ENCODE measurements around the gene SPANXN2. TPM values are rescaled to one million over a fixed set of nuclear protein-coding genes. Genes with fewer than 3 reads are reported as not detected.

The SPANXN2 gene
- total and polyA plus RNA-seq, 2 of the 4 experiments (the other 2 are of a cell fraction), result not detected

DNA sequence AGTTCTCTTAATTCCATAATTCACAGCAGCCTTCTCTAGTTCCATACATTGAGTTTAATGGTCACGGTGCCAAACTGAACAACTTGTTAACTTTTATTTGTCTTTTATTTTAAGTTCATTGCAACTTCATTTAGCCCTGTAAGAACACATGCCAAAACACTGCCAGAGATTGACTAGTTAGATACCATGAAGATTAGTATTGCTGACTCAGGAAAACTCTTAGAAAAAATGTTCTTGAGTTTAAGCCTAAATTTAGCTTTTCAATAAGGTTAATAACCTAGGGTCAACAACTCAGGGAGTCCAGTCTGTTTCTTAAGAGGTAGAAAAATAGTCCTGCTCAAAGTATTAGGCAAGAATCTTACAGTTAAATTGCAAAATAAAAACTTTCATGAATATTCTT lies 25.7 kb downstream of the SPANXN2 start:
- H2AFZ ChIP-seq (replicated peaks; ENCODE audit: low read length, poor library complexity), result no peak overlapping the region
- H3K4me2 ChIP-seq (ENCODE audit: low read depth, low read length), result no peak overlapping the region
- H4K8ac ChIP-seq (ENCODE audit: low read depth in 2 of 2, low read length in 2 of 2), result no peak overlapping the region
- dilution Hi-C loops (cut with HindIII; ENCODE audit: low sequenced_read_pairs, unreplicated experiment) (no loop called here), in situ Hi-C loops (cut with MboI; ENCODE audit: low sequenced_read_pairs) (no loop called here), intact Hi-C loops (cut with micrococcal nuclease) (no loop called here)
- no TSS peak for BruUV-seq (replicated peaks)
- no peaks in the 10 kb centered on the region for H3K79me1 ChIP-seq (ENCODE audit: low read depth in 1 of 2, low read length in 2 of 2)
- TF ChIP-seq MAFK (IDR thresholded peaks at IDR 0.05; ENCODE audit: low read depth, low read length) (peak; percentile 92), RAD21 (IDR thresholded peaks at IDR 0.05; ENCODE audit: low read length) (no peak)
- no CpG with 5 or more reads among the region's 1 CpG for WGBS, 2 experiments (ENCODE audit: extremely low coverage in 2 of 2, insufficient read length in 1 of 2)
- POLR2A ChIA-PET (ENCODE audit: unreplicated experiment), result no interaction called here
- H2AK5ac ChIP-seq (ENCODE audit: low read depth, low read length), result no peak overlapping the region
- no peaks in the 10 kb centered on the region for H3K9me1 ChIP-seq (ENCODE audit: insufficient read depth, low read length)
- no peak overlapping the region for H3K14ac ChIP-seq (replicated peaks; ENCODE audit: low read depth, low read length)
- no peak for ATAC-seq (ENCODE audit: low read depth)
- H2BK15ac ChIP-seq (ENCODE audit: low read depth, low read length), result no peak overlapping the region
- H3K4ac ChIP-seq (ENCODE audit: low read depth, low read length), result no peak overlapping the region
- no peaks in the 10 kb centered on the region for H3K4me1 ChIP-seq (ENCODE audit: control insufficient read depth, insufficient read depth, low read length)
- H3K18ac ChIP-seq (ENCODE audit: low read depth, low read length), result no peak overlapping the region
- H2BK5ac ChIP-seq (ENCODE audit: low read depth, low read length, poor library complexity, severe bottlenecking), result no peak overlapping the region
- H4K20me1 ChIP-seq (ENCODE audit: insufficient read depth, low read length), result no peaks in the 10 kb centered on the region
- no peak overlapping the region for H3K56ac ChIP-seq (ENCODE audit: extremely low read depth, insufficient read depth, low read length)
- H3K23ac ChIP-seq (ENCODE audit: low read depth, low read length), result no peak overlapping the region
- no peak overlapping the region for H2AK9ac ChIP-seq (replicated peaks; ENCODE audit: low read depth, low read length, poor library complexity)
- no peak overlapping the region for H4K91ac ChIP-seq (ENCODE audit: insufficient read depth, low read depth, low read length)
- no peak overlapping the region for H3K4me3 ChIP-seq (ENCODE audit: insufficient read depth, low read depth, low read length)
- no peak overlapping the region for H3K9ac ChIP-seq (ENCODE audit: low read depth, low read length)
- no peaks in the 10 kb centered on the region for H3K27me3 ChIP-seq (ENCODE audit: control insufficient read depth, insufficient read depth, low read length)
- no peak overlapping the region for H4K5ac ChIP-seq (ENCODE audit: low read depth, low read length)
- no peak overlapping the region for H2BK120ac ChIP-seq (ENCODE audit: low read depth, low read length)
- 0 out of 2 replicates have a peak, but pooled peaks cover 1% of the 10 kb centered on the region for H3K9me3 ChIP-seq (ENCODE audit: control insufficient read depth, insufficient read depth, low read length)
- CTCF ChIA-PET, result no interaction called here
- H2BK20ac ChIP-seq (ENCODE audit: low read depth, low read length), result no peak overlapping the region
- no peak overlapping the region for H3K27ac ChIP-seq (ENCODE audit: insufficient read depth, low read length)
- no peaks in the 10 kb centered on the region for H3K36me3 ChIP-seq (ENCODE audit: control insufficient read depth, insufficient read depth, low read length)
- no peak for DNase-seq

All from IMR-90 (cell line).